HG03064 (cell line): ENCODE measurements around the gene ZNRF3.

Source experiments
- ATAC-seq: cut with Tn5 transposase; IDR thresholded peaks from one replicate; pipeline ENCODE4 v1.9.1; 2021; ENCODE audit warnings: low read depth; ENCODE audit not compliant: unreplicated experiment

ZNRF3 gene

GRCh38 chr22:29106839-29107238 is 223.5 kb downstream of the ZNRF3 start:
- ATAC-seq, result no peak
